Endothelial cell of umbilical vein (primary cell): ENCODE measurements around the gene HOXB5. TPM values are rescaled to one million over a fixed set of nuclear protein-coding genes. Genes with fewer than 3 reads are reported as not detected.

Source experiments
- BruUV-seq: library from RNA; stranded (reverse); fragments of 400-500 nt; replicated peaks from 2 replicates; lab custom pipeline; 2021; lab: Mats Ljungman, UMichigan
- CTCF ChIA-PET: fragments of 300-600, 350-600 bp; sonication (Branson Sonifier 250); formaldehyde crosslinking; loops from one replicate; lab custom pipeline; 2021; ENCODE audit warnings: antibody characterized with exemption, inconsistent platforms; lab: Charles Lee
- POLR2A ChIA-PET: fragments of 300-600, 350-600 bp; sonication (Branson Sonifier 250); formaldehyde crosslinking; loops from one replicate; lab custom pipeline; 2021; ENCODE audit warnings: antibody characterized with exemption, inconsistent platforms; lab: Charles Lee
- DNase-seq: peaks from one replicate; pipeline ENCODE4 v3.0.0-alpha.2; 2011; ENCODE audit warnings: low read depth, low spot score
- FAIRE-seq: peaks from 2 replicates; lab custom pipeline; 2011; peaks lifted over from hg19 to GRCh38; lab: Jason Lieb, UNC
- H2AFZ ChIP-seq: 2 replicates; pipeline ENCODE4 v1.6.0; 2012; ENCODE audit warnings: low read depth, low read length, control low read depth, inconsistent platforms
- H3K27ac ChIP-seq: 2 replicates; pipeline ENCODE4 v1.5.1; 2011; ENCODE audit warnings: low read depth, mild to moderate bottlenecking, control low read depth, low read length, moderate library complexity; ENCODE audit not compliant: insufficient read depth
- H3K27me3 ChIP-seq, 2 experiments: 2 replicates each; pipeline versions ENCODE4 v1.6.0 to v1.6.1; 2011; ENCODE audit warnings: low read length in 2 of 2, mixed read lengths in 1 of 2; ENCODE audit not compliant: control insufficient read depth in 2 of 2, insufficient read depth in 2 of 2
- H3K36me3 ChIP-seq, 2 experiments: 2 replicates in 1 of 2; 3 replicates in 1 of 2; pipeline ENCODE4 v1.5.1; 2011; ENCODE audit warnings: low read length in 2 of 2, mild to moderate bottlenecking in 1 of 2, moderate library complexity in 1 of 2; ENCODE audit not compliant: control insufficient read depth in 2 of 2, insufficient read depth in 2 of 2; ENCODE audit errors: extremely low read depth in 1 of 2
- H3K4me1 ChIP-seq: 3 replicates; pipeline ENCODE4 v1.5.1; 2011; ENCODE audit warnings: mild to moderate bottlenecking, low read length; ENCODE audit not compliant: control insufficient read depth, insufficient read depth; ENCODE audit errors: extremely low read depth
- H3K4me2 ChIP-seq: 2 replicates; pipeline ENCODE4 v1.6.1; 2011; ENCODE audit warnings: low read length, control low read depth, mixed read lengths; ENCODE audit not compliant: insufficient read depth
- H3K4me3 ChIP-seq, 3 experiments: fragments of 200-600 bp in 1 of 3; sonication (generic), shearing (Covaris generic) in 1 of 3; replicated peaks in 1 of 3; 2 replicates each; pipeline ENCODE4 v1.5.1; 2011 to 2016; ENCODE audit warnings: control low read depth in 3 of 3, low read length in 3 of 3, mild to moderate bottlenecking in 2 of 3, inconsistent platforms in 1 of 3, low read depth in 1 of 3, moderate library complexity in 1 of 3; ENCODE audit not compliant: insufficient read depth in 1 of 3
- H3K79me2 ChIP-seq: 2 replicates; pipeline ENCODE4 v1.6.0; 2012; ENCODE audit warnings: low read length, inconsistent platforms; ENCODE audit not compliant: control insufficient read depth, insufficient read depth
- H3K9ac ChIP-seq: replicated peaks from 2 replicates; pipeline ENCODE3; 2011; ENCODE audit warnings: low read length, control low read depth; ENCODE audit not compliant: insufficient read depth; ENCODE audit errors: extremely low read depth
- H3K9me1 ChIP-seq: replicated peaks from 3 replicates; pipeline ENCODE4 v1.6.0; 2011; ENCODE audit warnings: mild to moderate bottlenecking, low read length; ENCODE audit not compliant: control insufficient read depth, insufficient read depth; ENCODE audit errors: extremely low read depth
- H3K9me3 ChIP-seq: replicated peaks from 2 replicates; pipeline ENCODE4 v1.5.1; 2012; ENCODE audit warnings: low read length, inconsistent platforms; ENCODE audit not compliant: control insufficient read depth, insufficient read depth
- H4K20me1 ChIP-seq: replicated peaks from 2 replicates; pipeline ENCODE3; 2011; ENCODE audit warnings: mild to moderate bottlenecking, low read length; ENCODE audit not compliant: control insufficient read depth, insufficient read depth; ENCODE audit errors: extremely low read depth
- FOS ChIP-seq: IDR thresholded peaks from 2 replicates; pipeline ENCODE4 v1.6.1; 2011; ENCODE audit warnings: mild to moderate bottlenecking, low read length, moderate library complexity, borderline replicate concordance; ENCODE audit not compliant: insufficient read depth
- GATA2 ChIP-seq: IDR thresholded peaks from 2 replicates; pipeline ENCODE4 v1.7.0; 2011; ENCODE audit warnings: low read depth, mild to moderate bottlenecking, moderate library complexity, mixed read lengths, low read length; ENCODE audit not compliant: insufficient read length, insufficient read depth
- JUN ChIP-seq: IDR thresholded peaks from 2 replicates; pipeline ENCODE4 v1.6.1; 2011; ENCODE audit warnings: borderline replicate concordance, low read depth; ENCODE audit not compliant: insufficient read length, insufficient read depth
- POLR2A ChIP-seq: IDR thresholded peaks from 2 replicates; pipeline ENCODE4 v1.6.1; 2012; ENCODE audit warnings: low read depth, mild to moderate bottlenecking, control low read depth, low read length
- POLR2AphosphoS5 ChIP-seq: IDR thresholded peaks from 2 replicates; pipeline ENCODE4 v1.6.1; 2012; ENCODE audit warnings: low read depth, mild to moderate bottlenecking, control low read depth, low read length, moderate library complexity; ENCODE audit not compliant: insufficient read depth
- dilution Hi-C: fragments of 300-500 bp; cut with MboI; formaldehyde crosslinking; loops from one replicate; pipeline ENCODE4 v1.15.0; 2019; ENCODE audit warnings: low sequenced_read_pairs; ENCODE audit not compliant: extremely low pct_ligation_motif_present
- intact Hi-C: fragments of 100-400 bp; cut with micrococcal nuclease; formaldehyde crosslinking; loops from one replicate; pipeline ENCODE4 v1.10.0; 2022
- polyA plus RNA-seq, 4 experiments: library from polyadenylated mRNA; depleted of rRNA in 3 of 4; stranded (reverse) in 3 of 4; unstranded in 1 of 4; fragments of >200 nt; gene quantifications; 2 replicates each; pipeline versions ENCODE4 v1.2.1 to v1.2.3, GENCODE V29; 2011 to 2012; ENCODE audit warnings: missing spikeins in 1 of 4
- total RNA-seq: library from RNA; stranded (reverse); gene quantifications from 2 replicates; pipeline ENCODE4 v1.2.3, GENCODE V29; 2021
- TF ChIP-seq, protein P1 (sequence below), 2 donors: IDR thresholded peaks; 1 replicate in 1 of 2; 2 replicates in 1 of 2; pipeline ENCODE4 v1.5.1; 2011; ENCODE audit warnings: low read length in 2 of 2, mild to moderate bottlenecking in 2 of 2, moderate library complexity in 2 of 2, control low read depth in 1 of 2, inconsistent platforms in 1 of 2, low read depth in 1 of 2; ENCODE audit not compliant: insufficient read depth in 1 of 2; ENCODE audit errors: extremely low read depth in 1 of 2

Gene HOXB5
- total and polyA plus RNA-seq, 2 donors (not counting 3 experiments of a cell fraction or from before 2014, with no cell fraction given): 2.0 to 8.5 TPM

- Histone ChIP-seq H3K79me2 (peaks cover 85% of the 10 kb centered on the region), H2AFZ (no peak overlapping the region), H3K27me3 (no peaks in the 10 kb centered on the region), H3K9me1 (no peaks in the 10 kb centered on the region), H3K4me3 (peak overlapping the region in 1 of 3 experiments; percentile 25), H3K4me1 (peaks cover 52% of the 10 kb centered on the region), H3K27ac (peak overlapping the region; percentile 34), H3K9me3 (no peaks in the 10 kb centered on the region), H4K20me1 (no peaks in the 10 kb centered on the region), H3K4me2 (peak overlapping the region; percentile 56), H3K9ac (peak overlapping the region; percentile 27), H3K36me3 (peaks cover 0 to 3% of the 10 kb centered on the region in 2 experiments)
- BruUV-seq: no TSS peak
- DNase-seq (no peak), FAIRE-seq (no peak)
- CTCF ChIA-PET: interaction anchor here (0.7 to 1.4 kb wide), 3 partner anchors 10 to 302 kb away, joined by 3 read pairs; partner anchors contain the start of gene HOXB5
- POLR2A ChIA-PET: no interaction called here
- dilution Hi-C loops: no loop called here
- intact Hi-C loops: no loop called here
- TF ChIP-seq POLR2AphosphoS5 (no peak), FOS (no peak), POLR2A (no peak), GATA2 (no peak), JUN (no peak)
Observed at GRCh38 chr17:48565022-48565554, 28.5 kb downstream of the HOXB5 start.

DNA sequence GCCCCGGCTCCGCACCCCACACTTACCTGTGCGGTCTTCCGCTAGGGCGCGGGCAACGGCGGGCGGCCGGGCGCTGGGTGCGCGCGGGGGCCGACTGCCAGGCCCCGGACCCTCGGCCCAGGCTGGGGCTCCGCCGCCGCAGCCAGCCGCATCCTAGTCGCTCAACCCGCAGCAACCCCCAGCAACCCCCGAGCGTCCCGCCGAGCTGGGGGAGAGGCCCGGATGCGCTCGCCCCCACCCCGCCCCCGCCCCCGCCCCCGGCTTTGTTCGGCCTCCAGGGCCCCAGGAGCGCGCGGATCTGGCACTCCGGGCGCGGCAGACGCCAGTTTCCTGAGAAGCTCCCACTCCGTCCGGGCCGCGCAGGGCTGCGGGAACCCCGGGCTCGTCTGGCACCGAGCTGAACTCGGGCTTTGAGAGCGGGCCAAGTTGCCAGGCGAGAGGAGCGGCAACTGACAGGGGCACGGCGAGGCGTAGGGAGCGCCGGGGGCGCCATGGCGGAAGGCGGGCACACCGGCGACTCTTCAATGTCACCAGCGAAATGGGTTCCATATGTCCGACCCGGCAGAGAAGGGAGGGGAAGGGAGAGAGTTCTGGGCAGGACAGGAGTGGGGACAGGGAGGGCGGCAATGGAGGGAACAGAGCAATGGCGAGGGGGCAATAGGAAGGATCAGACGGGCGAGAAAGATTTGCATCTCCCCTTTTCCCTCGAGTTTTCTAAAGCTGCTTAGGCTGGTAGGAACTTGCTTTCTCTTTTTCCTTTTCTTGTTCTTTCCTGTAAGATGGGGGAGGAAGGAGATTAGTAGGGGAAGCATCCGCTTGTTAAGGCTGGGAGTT, 29.2 kb downstream of the HOXB5 start:
- BruUV-seq: no TSS peak
- Histone ChIP-seq H2AFZ (peak overlapping the region; percentile 2), H3K9me1 (no peaks in the 10 kb centered on the region), H3K4me1 (peaks cover 45% of the 10 kb centered on the region), H3K36me3 (peaks cover 0 to 5% of the 10 kb centered on the region in 2 experiments), H3K9me3 (no peaks in the 10 kb centered on the region), H4K20me1 (no peaks in the 10 kb centered on the region), H3K4me2 (peak overlapping the region; percentile 56), H3K9ac (peak overlapping the region; percentile 27), H3K79me2 (peaks cover 80% of the 10 kb centered on the region), H3K4me3 (peak overlapping the region; percentile 5 to 37 (median 25)), H3K27ac (peak overlapping the region; percentile 34), H3K27me3 (no peaks in the 10 kb centered on the region)
- FAIRE-seq: no peak
- dilution Hi-C loops: no loop called here
- DNase-seq: peak; percentile 40
- intact Hi-C loops: no loop called here
- TF ChIP-seq, protein P1, sequence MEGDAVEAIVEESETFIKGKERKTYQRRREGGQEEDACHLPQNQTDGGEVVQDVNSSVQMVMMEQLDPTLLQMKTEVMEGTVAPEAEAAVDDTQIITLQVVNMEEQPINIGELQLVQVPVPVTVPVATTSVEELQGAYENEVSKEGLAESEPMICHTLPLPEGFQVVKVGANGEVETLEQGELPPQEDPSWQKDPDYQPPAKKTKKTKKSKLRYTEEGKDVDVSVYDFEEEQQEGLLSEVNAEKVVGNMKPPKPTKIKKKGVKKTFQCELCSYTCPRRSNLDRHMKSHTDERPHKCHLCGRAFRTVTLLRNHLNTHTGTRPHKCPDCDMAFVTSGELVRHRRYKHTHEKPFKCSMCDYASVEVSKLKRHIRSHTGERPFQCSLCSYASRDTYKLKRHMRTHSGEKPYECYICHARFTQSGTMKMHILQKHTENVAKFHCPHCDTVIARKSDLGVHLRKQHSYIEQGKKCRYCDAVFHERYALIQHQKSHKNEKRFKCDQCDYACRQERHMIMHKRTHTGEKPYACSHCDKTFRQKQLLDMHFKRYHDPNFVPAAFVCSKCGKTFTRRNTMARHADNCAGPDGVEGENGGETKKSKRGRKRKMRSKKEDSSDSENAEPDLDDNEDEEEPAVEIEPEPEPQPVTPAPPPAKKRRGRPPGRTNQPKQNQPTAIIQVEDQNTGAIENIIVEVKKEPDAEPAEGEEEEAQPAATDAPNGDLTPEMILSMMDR (IDR thresholded peaks at IDR 0.05; ENCODE audit: extremely low read depth in 1 of 2, insufficient read depth in 1 of 2, low read depth in 1 of 2, low read length in 2 of 2): no peak
- TF ChIP-seq POLR2AphosphoS5 (no peak), GATA2 (no peak)
- CTCF ChIA-PET: interaction anchor here (0.7 to 1.4 kb wide), 3 partner anchors 9 to 302 kb away, joined by 3 read pairs; partner anchors contain the start of gene HOXB5
- POLR2A ChIA-PET: no interaction called here
